Endothelial cell of umbilical vein (primary cell): ENCODE measurements around the gene OR5D18. TPM values are rescaled to one million over a fixed set of nuclear protein-coding genes. Genes with fewer than 3 reads are reported as not detected.

Experiments
- BruUV-seq: library from RNA; stranded (reverse); fragments of 400-500 nt; replicated peaks from 2 replicates; lab custom pipeline; 2021; lab: Mats Ljungman, UMichigan
- CTCF ChIA-PET: fragments of 300-600, 350-600 bp; sonication (Branson Sonifier 250); formaldehyde crosslinking; loops from one replicate; lab custom pipeline; 2021; ENCODE audit warnings: antibody characterized with exemption, inconsistent platforms; lab: Charles Lee
- POLR2A ChIA-PET: fragments of 300-600, 350-600 bp; sonication (Branson Sonifier 250); formaldehyde crosslinking; loops from one replicate; lab custom pipeline; 2021; ENCODE audit warnings: antibody characterized with exemption, inconsistent platforms; lab: Charles Lee
- DNase-seq: peaks from one replicate; pipeline ENCODE4 v3.0.0-alpha.2; 2011; ENCODE audit warnings: low read depth, low spot score
- FAIRE-seq: peaks from 2 replicates; lab custom pipeline; 2011; peaks lifted over from hg19 to GRCh38; lab: Jason Lieb, UNC
- H2AFZ ChIP-seq: 2 replicates; pipeline ENCODE4 v1.6.0; 2012; ENCODE audit warnings: low read depth, low read length, control low read depth, inconsistent platforms
- H3K27ac ChIP-seq: 2 replicates; pipeline ENCODE4 v1.5.1; 2011; ENCODE audit warnings: low read depth, mild to moderate bottlenecking, control low read depth, low read length, moderate library complexity; ENCODE audit not compliant: insufficient read depth
- H3K27me3 ChIP-seq, 2 experiments: 2 replicates each; pipeline versions ENCODE4 v1.6.0 to v1.6.1; 2011; ENCODE audit warnings: low read length in 2 of 2, mixed read lengths in 1 of 2; ENCODE audit not compliant: control insufficient read depth in 2 of 2, insufficient read depth in 2 of 2
- H3K36me3 ChIP-seq, 2 experiments: 2 replicates in 1 of 2; 3 replicates in 1 of 2; pipeline ENCODE4 v1.5.1; 2011; ENCODE audit warnings: low read length in 2 of 2, mild to moderate bottlenecking in 1 of 2, moderate library complexity in 1 of 2; ENCODE audit not compliant: control insufficient read depth in 2 of 2, insufficient read depth in 2 of 2; ENCODE audit errors: extremely low read depth in 1 of 2
- H3K4me1 ChIP-seq: 3 replicates; pipeline ENCODE4 v1.5.1; 2011; ENCODE audit warnings: mild to moderate bottlenecking, low read length; ENCODE audit not compliant: control insufficient read depth, insufficient read depth; ENCODE audit errors: extremely low read depth
- H3K4me2 ChIP-seq: 2 replicates; pipeline ENCODE4 v1.6.1; 2011; ENCODE audit warnings: low read length, control low read depth, mixed read lengths; ENCODE audit not compliant: insufficient read depth
- H3K4me3 ChIP-seq, 3 experiments: fragments of 200-600 bp in 1 of 3; sonication (generic), shearing (Covaris generic) in 1 of 3; replicated peaks in 1 of 3; 2 replicates each; pipeline ENCODE4 v1.5.1; 2011 to 2016; ENCODE audit warnings: control low read depth in 3 of 3, low read length in 3 of 3, mild to moderate bottlenecking in 2 of 3, inconsistent platforms in 1 of 3, low read depth in 1 of 3, moderate library complexity in 1 of 3; ENCODE audit not compliant: insufficient read depth in 1 of 3
- H3K79me2 ChIP-seq: 2 replicates; pipeline ENCODE4 v1.6.0; 2012; ENCODE audit warnings: low read length, inconsistent platforms; ENCODE audit not compliant: control insufficient read depth, insufficient read depth
- H3K9ac ChIP-seq: replicated peaks from 2 replicates; pipeline ENCODE3; 2011; ENCODE audit warnings: low read length, control low read depth; ENCODE audit not compliant: insufficient read depth; ENCODE audit errors: extremely low read depth
- H3K9me1 ChIP-seq: replicated peaks from 3 replicates; pipeline ENCODE4 v1.6.0; 2011; ENCODE audit warnings: mild to moderate bottlenecking, low read length; ENCODE audit not compliant: control insufficient read depth, insufficient read depth; ENCODE audit errors: extremely low read depth
- H3K9me3 ChIP-seq: replicated peaks from 2 replicates; pipeline ENCODE4 v1.5.1; 2012; ENCODE audit warnings: low read length, inconsistent platforms; ENCODE audit not compliant: control insufficient read depth, insufficient read depth
- H4K20me1 ChIP-seq: replicated peaks from 2 replicates; pipeline ENCODE3; 2011; ENCODE audit warnings: mild to moderate bottlenecking, low read length; ENCODE audit not compliant: control insufficient read depth, insufficient read depth; ENCODE audit errors: extremely low read depth
- CTCF ChIP-seq, 2 donors: IDR thresholded peaks; 1 replicate in 1 of 2; 2 replicates in 1 of 2; pipeline ENCODE4 v1.5.1; 2011; ENCODE audit warnings: low read length in 2 of 2, mild to moderate bottlenecking in 2 of 2, moderate library complexity in 2 of 2, control low read depth in 1 of 2, inconsistent platforms in 1 of 2, low read depth in 1 of 2; ENCODE audit not compliant: insufficient read depth in 1 of 2; ENCODE audit errors: extremely low read depth in 1 of 2
- EZH2 ChIP-seq: IDR thresholded peaks from 2 replicates; pipeline ENCODE4 v1.6.1; 2012; ENCODE audit warnings: borderline replicate concordance, low read depth, mild to moderate bottlenecking, moderate library complexity, low read length, inconsistent platforms; ENCODE audit not compliant: severe bottlenecking
- FOS ChIP-seq: IDR thresholded peaks from 2 replicates; pipeline ENCODE4 v1.6.1; 2011; ENCODE audit warnings: mild to moderate bottlenecking, low read length, moderate library complexity, borderline replicate concordance; ENCODE audit not compliant: insufficient read depth
- GATA2 ChIP-seq: IDR thresholded peaks from 2 replicates; pipeline ENCODE4 v1.7.0; 2011; ENCODE audit warnings: low read depth, mild to moderate bottlenecking, moderate library complexity, mixed read lengths, low read length; ENCODE audit not compliant: insufficient read length, insufficient read depth
- JUN ChIP-seq: IDR thresholded peaks from 2 replicates; pipeline ENCODE4 v1.6.1; 2011; ENCODE audit warnings: borderline replicate concordance, low read depth; ENCODE audit not compliant: insufficient read length, insufficient read depth
- MAX ChIP-seq: IDR thresholded peaks from 2 replicates; pipeline ENCODE4 v1.6.1; 2011; ENCODE audit not compliant: insufficient read depth, insufficient read length
- MYC ChIP-seq: IDR thresholded peaks from one replicate; pipeline ENCODE4 v1.6.1; 2011; ENCODE audit warnings: mild to moderate bottlenecking, low read depth, low read length
- POLR2A ChIP-seq: IDR thresholded peaks from 2 replicates; pipeline ENCODE4 v1.6.1; 2012; ENCODE audit warnings: low read depth, mild to moderate bottlenecking, control low read depth, low read length
- POLR2AphosphoS5 ChIP-seq: IDR thresholded peaks from 2 replicates; pipeline ENCODE4 v1.6.1; 2012; ENCODE audit warnings: low read depth, mild to moderate bottlenecking, control low read depth, low read length, moderate library complexity; ENCODE audit not compliant: insufficient read depth
- dilution Hi-C: fragments of 300-500 bp; cut with MboI; formaldehyde crosslinking; loops from one replicate; pipeline ENCODE4 v1.15.0; 2019; ENCODE audit warnings: low sequenced_read_pairs; ENCODE audit not compliant: extremely low pct_ligation_motif_present
- intact Hi-C: fragments of 100-400 bp; cut with micrococcal nuclease; formaldehyde crosslinking; loops from one replicate; pipeline ENCODE4 v1.10.0; 2022
- polyA plus RNA-seq, 4 experiments: library from polyadenylated mRNA; depleted of rRNA in 3 of 4; stranded (reverse) in 3 of 4; unstranded in 1 of 4; fragments of >200 nt; gene quantifications; 2 replicates each; pipeline versions ENCODE4 v1.2.1 to v1.2.3, GENCODE V29; 2011 to 2012; ENCODE audit warnings: missing spikeins in 1 of 4
- total RNA-seq: library from RNA; stranded (reverse); gene quantifications from 2 replicates; pipeline ENCODE4 v1.2.3, GENCODE V29; 2021

The OR5D18 gene
- total and polyA plus RNA-seq, 2 donors (not counting 3 experiments of a cell fraction or from before 2014, with no cell fraction given), result not detected

- H3K4me2 ChIP-seq, result no peak overlapping the region
- no peaks in the 10 kb centered on the region for H3K9me3 ChIP-seq
- POLR2A ChIA-PET, result no interaction called here
- H3K27me3 ChIP-seq, result no peaks in the 10 kb centered on the region
- H3K79me2 ChIP-seq, result no peaks in the 10 kb centered on the region
- H3K27ac ChIP-seq, result no peak overlapping the region
- no peak overlapping the region for H2AFZ ChIP-seq
- dilution Hi-C loops (no loop called here), intact Hi-C loops (no loop called here)
- H3K4me1 ChIP-seq, result no peaks in the 10 kb centered on the region
- CTCF ChIA-PET, result no interaction called here
- H3K4me3 ChIP-seq, result no peak overlapping the region
- no peaks in the 10 kb centered on the region for H3K9me1 ChIP-seq
- DNase-seq, result no peak
- no peak overlapping the region for H3K9ac ChIP-seq
- no peaks in the 10 kb centered on the region for H4K20me1 ChIP-seq
- TF ChIP-seq JUN (no peak), MYC (no peak), CTCF (IDR thresholded peaks at IDR 0.05; ENCODE audit: extremely low read depth in 1 of 2, insufficient read depth in 1 of 2, low read depth in 1 of 2, low read length in 2 of 2) (no peak), POLR2AphosphoS5 (no peak), GATA2 (no peak), POLR2A (no peak), MAX (no peak), EZH2 (no peak), FOS (no peak)
- H3K36me3 ChIP-seq, result no peaks in the 10 kb centered on the region
- no TSS peak for BruUV-seq
- no peak for FAIRE-seq
Observed at GRCh38 chr11:55849037-55849436, 29.6 kb downstream of the OR5D18 start.
